Measurements from ENCODE around the gene IGSF22. TPM values are rescaled to one million over a fixed set of nuclear protein-coding genes. Genes with fewer than 3 reads are reported as not detected.

Gene IGSF22
- polyA plus RNA-seq, 1 donor from 2014 or later, result 0.68 TPM

DNA sequence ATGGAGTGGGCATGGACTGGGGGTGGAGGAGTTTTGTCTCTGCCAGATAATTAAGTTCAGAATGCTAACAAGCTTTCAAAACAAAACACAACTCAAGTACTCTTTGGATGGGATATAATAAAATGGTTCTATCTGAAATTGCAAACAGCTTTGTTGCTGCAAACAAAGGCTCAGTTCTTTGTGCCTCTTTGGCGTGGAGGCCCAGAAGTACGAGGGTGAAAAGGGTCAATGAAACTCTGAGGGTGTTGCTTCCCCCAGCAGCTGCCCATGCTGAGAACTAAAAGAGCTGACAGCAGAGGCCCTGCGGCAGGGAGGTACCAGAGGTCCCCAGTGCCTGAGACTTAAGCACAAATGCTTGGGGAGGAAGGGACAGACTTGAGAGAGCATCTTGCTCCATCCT lies 26.5 kb upstream of the IGSF22 start:
- no peaks in the 10 kb centered on the region for H3K27me3 ChIP-seq (ENCODE audit: insufficient read depth, low read depth, low read length)
- H2AFZ ChIP-seq (ENCODE audit: low read depth, low read length), result no peak overlapping the region
- H3K27ac ChIP-seq (ENCODE audit: low read length), result no peak overlapping the region

DNA sequence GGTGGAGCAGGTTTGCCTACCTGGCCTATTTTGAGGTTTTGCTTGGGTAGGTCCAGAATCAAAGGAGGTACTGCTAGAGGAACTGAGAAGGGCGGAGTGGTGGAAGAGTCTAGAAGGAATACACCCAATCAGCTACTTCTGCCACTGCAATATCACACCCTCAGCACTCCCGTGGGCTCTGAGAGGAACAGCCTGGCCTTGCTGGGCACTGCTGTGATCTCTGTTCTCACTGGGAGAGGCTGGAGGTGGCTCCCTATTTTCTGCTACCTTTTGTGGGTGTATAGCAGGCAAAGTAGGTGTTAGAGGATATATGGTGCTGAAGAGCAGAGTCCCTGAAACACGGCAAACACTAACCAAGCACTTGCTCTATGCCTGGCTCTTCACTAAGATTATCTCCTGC lies 25.0 kb upstream of the IGSF22 start:
- no peaks in the 10 kb centered on the region for H3F3A ChIP-seq (ENCODE audit: insufficient read depth, low read length, poor library complexity, severe bottlenecking)
- no peaks in the 10 kb centered on the region for H3K27me3 ChIP-seq (ENCODE audit: insufficient read depth, low read depth, low read length)
- H3K36me3 ChIP-seq (ENCODE audit: insufficient read depth, low read length), result no peaks in the 10 kb centered on the region
- no peak overlapping the region for H3K4me2 ChIP-seq (ENCODE audit: low read length)
- no peak overlapping the region for H2AFZ ChIP-seq (ENCODE audit: low read depth, low read length)
- H3K9ac ChIP-seq (ENCODE audit: low read length), result no peak overlapping the region
- H3K9me2 ChIP-seq (ENCODE audit: insufficient read depth, low read length), result no peaks in the 10 kb centered on the region
- no peaks in the 10 kb centered on the region for H3K9me3 ChIP-seq (ENCODE audit: low read length)
- no peak overlapping the region for H3K27ac ChIP-seq (ENCODE audit: low read length)
- H4K20me1 ChIP-seq (ENCODE audit: insufficient read depth), result no peaks in the 10 kb centered on the region
- no peak for TF ChIP-seq CTCF (IDR thresholded peaks at IDR 0.05; ENCODE audit: poor library complexity, severe bottlenecking)
- no peaks in the 10 kb centered on the region for H3K79me2 ChIP-seq (replicated peaks; ENCODE audit: insufficient read depth, low read length)
- H3K4me3 ChIP-seq (ENCODE audit: low read length), result no peak overlapping the region

More for the DNA sequence above, 26.5 kb upstream of the IGSF22 start:
- Histone ChIP-seq H3K9me2 (ENCODE audit: insufficient read depth, low read length) (no peaks in the 10 kb centered on the region), H3K4me3 (ENCODE audit: low read length) (no peak overlapping the region), H3K36me3 (ENCODE audit: insufficient read depth, low read length) (no peaks in the 10 kb centered on the region), H3K9ac (ENCODE audit: low read length) (no peak overlapping the region), H3F3A (ENCODE audit: insufficient read depth, low read length, poor library complexity, severe bottlenecking) (no peaks in the 10 kb centered on the region), H4K20me1 (ENCODE audit: insufficient read depth) (no peaks in the 10 kb centered on the region), H3K4me2 (ENCODE audit: low read length) (no peak overlapping the region), H3K9me3 (ENCODE audit: low read length) (no peaks in the 10 kb centered on the region), H3K79me2 (replicated peaks; ENCODE audit: insufficient read depth, low read length) (no peaks in the 10 kb centered on the region)
- TF ChIP-seq RAD21 (conservative IDR thresholded peaks at IDR 0.05), result no peak
- TF ChIP-seq CTCF (IDR thresholded peaks at IDR 0.05; ENCODE audit: poor library complexity, severe bottlenecking), result no peak
- no peak for TF ChIP-seq SMC3 (conservative IDR thresholded peaks at IDR 0.05; ENCODE audit: poor library complexity)
- TF ChIP-seq, protein P1, sequence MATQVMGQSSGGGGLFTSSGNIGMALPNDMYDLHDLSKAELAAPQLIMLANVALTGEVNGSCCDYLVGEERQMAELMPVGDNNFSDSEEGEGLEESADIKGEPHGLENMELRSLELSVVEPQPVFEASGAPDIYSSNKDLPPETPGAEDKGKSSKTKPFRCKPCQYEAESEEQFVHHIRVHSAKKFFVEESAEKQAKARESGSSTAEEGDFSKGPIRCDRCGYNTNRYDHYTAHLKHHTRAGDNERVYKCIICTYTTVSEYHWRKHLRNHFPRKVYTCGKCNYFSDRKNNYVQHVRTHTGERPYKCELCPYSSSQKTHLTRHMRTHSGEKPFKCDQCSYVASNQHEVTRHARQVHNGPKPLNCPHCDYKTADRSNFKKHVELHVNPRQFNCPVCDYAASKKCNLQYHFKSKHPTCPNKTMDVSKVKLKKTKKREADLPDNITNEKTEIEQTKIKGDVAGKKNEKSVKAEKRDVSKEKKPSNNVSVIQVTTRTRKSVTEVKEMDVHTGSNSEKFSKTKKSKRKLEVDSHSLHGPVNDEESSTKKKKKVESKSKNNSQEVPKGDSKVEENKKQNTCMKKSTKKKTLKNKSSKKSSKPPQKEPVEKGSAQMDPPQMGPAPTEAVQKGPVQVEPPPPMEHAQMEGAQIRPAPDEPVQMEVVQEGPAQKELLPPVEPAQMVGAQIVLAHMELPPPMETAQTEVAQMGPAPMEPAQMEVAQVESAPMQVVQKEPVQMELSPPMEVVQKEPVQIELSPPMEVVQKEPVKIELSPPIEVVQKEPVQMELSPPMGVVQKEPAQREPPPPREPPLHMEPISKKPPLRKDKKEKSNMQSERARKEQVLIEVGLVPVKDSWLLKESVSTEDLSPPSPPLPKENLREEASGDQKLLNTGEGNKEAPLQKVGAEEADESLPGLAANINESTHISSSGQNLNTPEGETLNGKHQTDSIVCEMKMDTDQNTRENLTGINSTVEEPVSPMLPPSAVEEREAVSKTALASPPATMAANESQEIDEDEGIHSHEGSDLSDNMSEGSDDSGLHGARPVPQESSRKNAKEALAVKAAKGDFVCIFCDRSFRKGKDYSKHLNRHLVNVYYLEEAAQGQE (IDR thresholded peaks at IDR 0.05; ENCODE audit: borderline replicate concordance), result no peak
- TF ChIP-seq POLR2AphosphoS5 (IDR thresholded peaks at IDR 0.05), result no peak
- no peak for TF ChIP-seq TAF1 (IDR thresholded peaks at IDR 0.05; ENCODE audit: low read depth)
- no peak for TF ChIP-seq MXI1 (conservative IDR thresholded peaks at IDR 0.05; ENCODE audit: poor library complexity, severe bottlenecking)
